T-helper 2 cell treated with Interferon-gamma antibody and Interleukin-4, amounts not matched to agents 5 μg/mL and 100 μg/mL, for 36 hours (primary cell): ENCODE results near the gene ZNF341.

ENCODE experiments used
- DNase-seq: peaks from one replicate; pipeline ENCODE4 v3.0.0; 2021; ENCODE audit warnings: low spot score
- H3K27ac Mint-ChIP-seq: one replicate; pipeline ENCODE4 v1.8.0; 2021; ENCODE audit warnings: mild to moderate bottlenecking, mixed read lengths
- H3K27me3 Mint-ChIP-seq: one replicate; pipeline ENCODE4 v1.8.0; 2021; ENCODE audit warnings: low read depth, mixed read lengths
- H3K36me3 Mint-ChIP-seq: one replicate; pipeline ENCODE4 v1.8.0; 2021; ENCODE audit warnings: low read depth, mixed read lengths
- H3K4me1 Mint-ChIP-seq: one replicate; pipeline ENCODE4 v1.8.0; 2021; ENCODE audit warnings: low read depth, mixed read lengths
- H3K4me3 Mint-ChIP-seq: one replicate; pipeline ENCODE4 v1.8.0; 2022; ENCODE audit warnings: mild to moderate bottlenecking, moderate library complexity, mixed read lengths
- H3K9me3 Mint-ChIP-seq: one replicate; pipeline ENCODE4 v1.8.0; 2021; ENCODE audit warnings: mixed read lengths

The ZNF341 gene

DNA sequence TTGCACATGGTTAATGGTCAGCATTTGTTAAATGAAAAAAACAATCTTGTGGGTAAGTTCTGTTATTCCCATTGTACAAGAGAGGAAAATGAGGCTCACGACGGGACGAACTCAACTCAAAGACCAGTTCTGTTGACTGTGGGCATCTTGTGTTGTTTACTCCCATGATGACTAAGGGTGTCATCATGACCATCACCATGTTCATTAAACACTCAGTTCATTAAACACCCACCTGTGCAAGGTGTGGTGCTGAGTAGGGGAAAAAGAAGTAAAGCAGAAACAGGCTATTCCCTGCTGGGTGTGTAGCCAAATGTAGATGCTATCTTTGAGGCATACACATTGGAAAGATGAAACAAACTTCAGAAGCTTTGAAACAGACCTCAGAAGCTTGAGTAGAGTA is 83.9 kb downstream of the ZNF341 start:
- no peak for DNase-seq
- peaks cover 37% of the 10 kb centered on the region for H3K4me1 Mint-ChIP-seq
- no peak overlapping the region for H3K27ac Mint-ChIP-seq
- H3K9me3 Mint-ChIP-seq, result no peaks in the 10 kb centered on the region
- H3K4me3 Mint-ChIP-seq, result no peak overlapping the region
- no peaks in the 10 kb centered on the region for H3K27me3 Mint-ChIP-seq
- peaks cover 30% of the 10 kb centered on the region for H3K36me3 Mint-ChIP-seq

DNA sequence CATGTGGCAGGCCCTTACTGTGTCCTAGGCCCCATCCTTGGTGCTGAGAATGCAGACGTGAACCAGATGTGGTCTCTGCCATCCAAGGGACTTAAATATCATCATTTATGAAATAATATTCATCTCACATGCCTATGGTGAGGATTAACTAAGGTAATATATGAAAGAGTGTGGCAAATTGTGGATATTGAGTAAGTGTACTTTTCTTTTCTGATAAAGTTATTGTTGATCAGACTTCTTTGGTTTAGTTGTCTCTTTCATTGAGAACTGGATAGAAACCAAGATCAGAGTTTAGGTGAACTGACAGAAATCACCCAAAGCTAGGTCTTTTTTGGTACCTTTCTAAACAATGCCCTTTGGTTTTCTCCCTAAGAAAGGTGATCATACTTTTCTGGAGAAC is 84.4 kb downstream of the ZNF341 start:
- Mint-ChIP-seq H3K36me3 (peaks cover 30% of the 10 kb centered on the region), H3K27me3 (no peaks in the 10 kb centered on the region), H3K9me3 (no peaks in the 10 kb centered on the region), H3K27ac (no peak overlapping the region), H3K4me3 (no peak overlapping the region), H3K4me1 (peaks cover 35% of the 10 kb centered on the region)
- no peak for DNase-seq

DNA sequence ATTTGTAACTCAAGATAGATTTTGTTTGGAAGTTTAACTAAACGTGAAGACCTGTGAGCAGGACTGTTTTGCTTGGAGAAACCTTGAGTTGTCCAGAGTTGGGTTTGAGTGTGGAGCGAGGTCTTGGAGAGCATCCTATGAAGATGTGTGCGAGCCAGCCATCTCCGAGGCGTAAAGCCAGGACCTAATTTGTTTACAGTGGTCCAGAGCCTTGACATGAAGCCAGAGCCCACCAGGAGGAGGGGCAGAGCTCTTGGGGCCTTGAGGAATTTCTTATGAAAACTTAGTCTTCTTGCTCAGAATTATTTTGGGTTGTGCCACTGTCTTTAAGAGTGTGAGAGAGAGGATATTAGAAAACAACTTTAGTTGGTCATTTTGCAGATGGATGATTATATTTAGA is 85.6 kb downstream of the ZNF341 start:
- Mint-ChIP-seq H3K36me3 (peaks cover 22% of the 10 kb centered on the region), H3K27me3 (no peaks in the 10 kb centered on the region), H3K27ac (no peak overlapping the region), H3K4me1 (peaks cover 32% of the 10 kb centered on the region), H3K9me3 (no peaks in the 10 kb centered on the region), H3K4me3 (no peak overlapping the region)
- no peak for DNase-seq

DNA sequence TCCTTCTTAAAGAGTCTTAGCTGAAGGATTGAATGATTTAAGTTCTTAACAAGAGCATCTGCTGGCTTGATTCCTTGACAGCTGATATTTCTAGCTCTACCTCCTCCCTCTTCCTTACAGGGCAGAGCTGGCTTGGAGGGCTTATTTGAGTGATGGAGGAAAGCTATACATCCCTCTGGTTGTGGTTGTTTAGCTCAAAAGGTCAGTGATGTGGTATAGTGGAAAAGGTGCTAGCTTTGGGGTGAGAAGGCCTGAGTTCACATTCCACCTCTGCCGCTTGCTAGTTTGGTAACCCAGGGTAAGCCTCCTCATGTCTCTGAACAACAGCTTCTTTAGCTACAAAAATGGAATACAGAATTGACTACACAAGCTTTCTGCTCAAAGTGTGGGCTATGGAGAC is 87.7 kb downstream of the ZNF341 start:
- Mint-ChIP-seq H3K27me3 (no peaks in the 10 kb centered on the region), H3K4me1 (peaks cover 16% of the 10 kb centered on the region), H3K9me3 (no peaks in the 10 kb centered on the region), H3K27ac (no peak overlapping the region), H3K4me3 (no peak overlapping the region), H3K36me3 (peaks cover 8% of the 10 kb centered on the region)
- no peak for DNase-seq

DNA sequence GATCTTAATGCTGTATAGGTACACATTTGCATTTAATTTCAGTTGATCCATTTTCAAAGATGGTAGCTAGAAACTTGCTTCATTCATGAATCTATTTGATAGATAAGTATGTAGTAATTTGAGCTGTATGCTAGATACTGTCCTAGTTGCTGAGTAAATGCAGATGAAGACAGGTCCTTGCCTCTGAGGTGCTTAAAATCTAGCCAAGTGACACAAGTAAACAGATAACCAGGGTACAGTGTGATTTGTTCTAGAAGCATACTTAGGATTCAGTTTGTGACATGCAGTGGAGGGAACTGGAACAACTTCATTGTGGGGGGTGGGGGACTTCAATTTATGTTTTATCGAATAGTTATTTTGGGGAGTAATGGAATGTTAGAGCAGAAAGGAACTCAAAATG is 88.6 kb downstream of the ZNF341 start:
- H3K9me3 Mint-ChIP-seq, result no peaks in the 10 kb centered on the region
- no peak overlapping the region for H3K27ac Mint-ChIP-seq
- no peak overlapping the region for H3K4me3 Mint-ChIP-seq
- no peaks in the 10 kb centered on the region for H3K27me3 Mint-ChIP-seq
- peaks cover 14% of the 10 kb centered on the region for H3K4me1 Mint-ChIP-seq
- no peak for DNase-seq
- H3K36me3 Mint-ChIP-seq, result peaks cover 5% of the 10 kb centered on the region

DNA sequence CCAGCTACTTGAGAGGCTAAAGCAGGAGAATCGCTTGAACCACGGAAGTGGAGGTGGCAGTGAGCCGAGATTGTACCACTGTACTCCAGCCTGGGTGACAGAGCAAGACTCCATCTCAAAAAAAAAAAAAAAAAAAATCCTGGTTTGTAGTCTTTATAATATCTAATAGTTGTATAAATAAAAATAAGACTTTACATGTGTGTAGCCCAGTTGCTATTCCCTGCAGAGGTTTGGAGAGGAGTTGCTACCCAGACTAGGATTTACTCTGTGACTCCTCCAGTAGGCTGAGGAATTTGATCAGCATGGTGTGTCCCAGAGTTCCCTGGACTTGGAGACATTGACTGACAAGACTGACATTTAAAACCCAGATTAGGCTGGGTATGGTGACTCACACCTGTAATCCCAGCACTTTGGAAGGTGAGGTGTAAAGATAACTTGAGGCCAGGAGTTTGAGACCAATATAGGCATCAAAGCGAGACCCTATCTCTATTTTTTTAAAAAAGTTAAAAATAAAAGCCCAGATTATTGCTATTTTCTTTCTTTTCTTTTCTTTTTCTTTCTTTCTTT is 89.6 kb downstream of the ZNF341 start:
- H3K27ac Mint-ChIP-seq, result no peak overlapping the region
- H3K4me1 Mint-ChIP-seq, result peaks cover 14% of the 10 kb centered on the region
- H3K4me3 Mint-ChIP-seq, result no peak overlapping the region
- H3K27me3 Mint-ChIP-seq, result no peaks in the 10 kb centered on the region
- DNase-seq, result no peak
- H3K9me3 Mint-ChIP-seq, result no peaks in the 10 kb centered on the region
- H3K36me3 Mint-ChIP-seq, result peaks cover 4% of the 10 kb centered on the region

DNA sequence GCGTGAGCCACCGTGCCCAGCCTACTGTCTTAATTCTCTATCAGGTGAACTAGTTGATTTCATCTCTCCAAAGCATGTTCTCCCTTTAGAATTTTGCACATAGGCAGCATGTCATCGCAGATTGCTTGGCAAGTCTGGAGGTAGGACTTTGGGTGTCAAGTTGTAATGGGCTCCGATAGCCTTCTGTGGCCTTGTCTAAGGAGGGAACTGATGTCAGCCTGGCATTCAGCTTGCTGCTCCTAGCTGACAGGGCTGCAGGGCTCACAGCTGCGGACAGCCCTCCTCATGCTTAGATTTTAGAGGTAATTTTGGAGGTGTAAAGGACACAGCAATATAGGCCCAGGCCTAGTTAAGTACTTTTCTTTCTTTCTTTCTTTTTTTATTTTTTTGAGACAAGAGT is 90.6 kb downstream of the ZNF341 start:
- Mint-ChIP-seq H3K4me1 (peaks cover 18% of the 10 kb centered on the region), H3K27ac (no peak overlapping the region), H3K36me3 (peaks cover 4% of the 10 kb centered on the region), H3K27me3 (no peaks in the 10 kb centered on the region), H3K9me3 (no peaks in the 10 kb centered on the region), H3K4me3 (no peak overlapping the region)
- DNase-seq, result no peak

DNA sequence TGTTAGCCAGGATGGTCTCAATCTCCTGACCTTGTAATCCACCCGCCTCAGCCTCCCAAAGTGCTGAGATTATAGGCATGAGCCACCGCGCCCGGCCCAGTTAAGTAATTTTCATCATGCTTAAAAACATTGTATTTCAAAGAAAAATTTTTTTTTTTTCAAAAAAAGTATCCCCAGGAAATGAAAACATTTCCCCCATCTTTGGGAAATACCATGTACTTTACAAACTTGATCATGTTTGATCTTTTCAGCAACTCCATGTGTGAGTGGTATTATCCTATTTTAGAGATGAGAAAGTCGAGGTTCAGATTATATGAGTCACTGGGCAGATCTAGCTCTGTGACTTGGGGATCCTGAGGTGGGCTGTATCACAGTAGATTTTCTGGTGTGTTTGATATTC is 91.2 kb downstream of the ZNF341 start:
- Mint-ChIP-seq H3K27me3 (no peaks in the 10 kb centered on the region), H3K27ac (no peak overlapping the region), H3K9me3 (no peaks in the 10 kb centered on the region), H3K36me3 (peaks cover 4% of the 10 kb centered on the region), H3K4me3 (no peak overlapping the region), H3K4me1 (peaks cover 19% of the 10 kb centered on the region)
- DNase-seq, result no peak

DNA sequence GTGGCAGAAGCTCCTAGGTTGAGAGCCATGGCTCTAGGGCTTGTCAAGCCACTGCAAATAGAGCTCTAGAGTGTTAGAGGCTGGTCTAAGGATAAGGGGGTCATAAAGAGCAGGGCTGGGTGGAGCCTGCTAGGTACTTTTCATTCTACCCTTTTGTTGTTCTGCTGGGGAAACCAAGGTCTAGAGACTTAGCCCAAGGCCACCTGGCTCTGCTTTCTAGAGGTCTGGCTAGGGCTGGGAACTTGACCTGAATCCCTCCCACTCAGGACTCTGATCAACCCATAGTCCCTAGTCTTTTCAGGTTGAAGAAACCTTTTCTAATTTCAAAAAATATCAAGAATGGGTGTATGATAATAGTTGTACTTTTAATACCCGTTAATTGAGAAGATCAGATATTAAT is 93.1 kb downstream of the ZNF341 start:
- no peaks in the 10 kb centered on the region for H3K9me3 Mint-ChIP-seq

DNA sequence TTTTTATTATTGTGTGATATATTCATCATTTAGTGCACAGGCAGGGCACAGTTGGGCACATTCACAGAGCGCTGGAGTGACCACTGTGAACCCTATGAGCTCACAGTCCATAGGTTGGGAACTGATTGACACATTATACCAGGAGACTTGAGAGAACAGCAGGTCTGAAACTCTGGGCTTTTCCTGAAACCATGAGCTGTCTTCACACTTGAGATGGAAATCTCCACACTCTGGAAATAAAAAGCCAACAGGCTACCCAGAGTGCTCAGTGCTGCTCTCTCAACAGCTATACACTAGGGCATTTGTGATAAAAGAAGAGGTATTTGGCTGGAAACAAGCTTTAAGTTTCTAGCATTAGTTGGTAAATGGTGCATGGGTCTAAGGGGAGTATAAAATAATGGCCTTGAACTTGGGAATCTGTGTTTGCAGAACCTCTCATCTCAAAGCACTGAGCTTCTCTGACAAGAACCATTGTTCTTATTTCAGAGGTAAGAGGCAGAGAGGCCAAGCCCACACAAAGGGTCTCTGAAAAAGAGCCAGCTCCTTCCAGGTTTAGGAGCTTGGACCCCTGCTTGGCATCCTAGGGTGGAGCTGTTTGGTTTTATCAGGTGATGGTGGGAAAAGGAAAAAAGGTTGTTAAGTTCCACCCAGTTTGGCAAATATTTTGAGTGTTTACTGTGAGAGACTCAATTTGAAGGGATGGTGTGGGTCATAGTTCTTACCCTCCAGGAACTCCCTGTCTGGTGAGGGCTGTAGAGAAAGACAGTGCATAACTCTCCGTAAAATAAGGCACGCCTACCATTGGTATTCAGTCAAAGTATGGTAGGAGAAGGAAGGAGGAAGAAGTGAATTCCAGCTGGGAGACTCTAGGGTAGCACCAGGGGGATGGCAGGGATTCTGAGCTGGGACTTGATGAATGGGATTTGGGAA is 93.8 kb downstream of the ZNF341 start:
- no peak overlapping the region for H3K4me3 Mint-ChIP-seq
- H3K4me1 Mint-ChIP-seq, result peaks cover 29% of the 10 kb centered on the region
- H3K27me3 Mint-ChIP-seq, result no peaks in the 10 kb centered on the region
- DNase-seq, result no peak
- peak overlapping the region; percentile 23 for H3K27ac Mint-ChIP-seq
- H3K9me3 Mint-ChIP-seq, result no peaks in the 10 kb centered on the region
- H3K36me3 Mint-ChIP-seq, result no peaks in the 10 kb centered on the region

More for the DNA sequence above, 93.1 kb downstream of the ZNF341 start:
- H3K4me1 Mint-ChIP-seq, result peaks cover 29% of the 10 kb centered on the region
- H3K36me3 Mint-ChIP-seq, result peaks cover 4% of the 10 kb centered on the region
- no peak for DNase-seq
- no peaks in the 10 kb centered on the region for H3K27me3 Mint-ChIP-seq
- H3K4me3 Mint-ChIP-seq, result no peak overlapping the region
- no peak overlapping the region for H3K27ac Mint-ChIP-seq

DNA sequence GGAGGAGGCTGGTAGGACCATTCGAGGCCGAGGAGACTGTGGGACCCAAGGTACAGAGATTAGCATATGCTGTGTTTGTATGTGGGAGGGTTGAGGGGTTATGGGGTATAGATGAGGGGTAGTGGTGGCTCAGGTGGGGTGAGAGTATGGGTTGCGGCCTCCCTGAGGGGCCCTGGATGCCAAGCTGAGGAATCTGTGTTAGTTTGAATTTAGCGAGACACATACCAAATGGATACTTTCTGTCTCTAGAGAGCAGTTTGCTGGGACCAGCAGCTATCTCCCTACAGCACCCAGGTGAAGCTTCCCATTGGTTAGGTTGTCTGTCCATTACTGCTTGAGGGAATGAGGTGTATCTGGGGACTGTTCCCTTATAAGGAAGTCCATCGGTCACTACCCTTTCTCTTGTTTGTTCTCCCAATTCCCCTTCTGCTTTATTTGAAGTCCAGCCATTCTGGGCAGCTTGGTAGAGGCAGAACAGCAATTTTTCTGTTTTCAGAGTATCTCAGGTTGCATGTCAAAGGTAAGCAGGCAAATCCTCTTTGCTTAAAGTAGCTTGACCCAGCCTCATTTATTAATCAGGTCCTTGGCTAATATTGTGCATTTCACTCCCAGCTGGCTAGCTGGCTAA is 94.6 kb downstream of the ZNF341 start:
- Mint-ChIP-seq H3K9me3 (no peaks in the 10 kb centered on the region), H3K36me3 (no peaks in the 10 kb centered on the region), H3K4me1 (peaks cover 29% of the 10 kb centered on the region), H3K4me3 (no peak overlapping the region), H3K27me3 (no peaks in the 10 kb centered on the region), H3K27ac (no peak overlapping the region)
- no peak for DNase-seq

DNA sequence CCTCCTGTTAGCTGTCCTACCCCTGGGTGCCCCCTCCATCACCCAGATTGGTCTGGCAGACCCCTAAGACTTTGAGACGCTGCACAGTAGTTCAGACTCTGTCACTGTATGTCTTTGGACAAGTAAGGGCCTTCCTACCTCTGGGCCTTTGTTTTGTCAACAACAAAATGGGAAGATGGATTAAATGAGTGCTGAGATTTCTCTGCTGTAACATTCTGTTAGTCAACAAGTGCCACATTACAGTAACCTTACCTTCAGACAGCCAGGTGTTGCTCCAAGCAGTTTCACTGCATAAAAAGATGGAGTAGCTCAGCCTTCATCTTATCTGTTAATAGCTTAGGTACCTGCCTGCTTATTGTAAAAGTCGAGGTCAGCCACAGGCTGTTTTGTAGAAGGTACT is 95.3 kb downstream of the ZNF341 start:
- H3K9me3 Mint-ChIP-seq, result no peaks in the 10 kb centered on the region
- H3K36me3 Mint-ChIP-seq, result peaks cover 5% of the 10 kb centered on the region
- no peak overlapping the region for H3K4me3 Mint-ChIP-seq
- DNase-seq, result no peak
- H3K4me1 Mint-ChIP-seq, result peaks cover 29% of the 10 kb centered on the region
- no peak overlapping the region for H3K27ac Mint-ChIP-seq
- no peaks in the 10 kb centered on the region for H3K27me3 Mint-ChIP-seq

DNA sequence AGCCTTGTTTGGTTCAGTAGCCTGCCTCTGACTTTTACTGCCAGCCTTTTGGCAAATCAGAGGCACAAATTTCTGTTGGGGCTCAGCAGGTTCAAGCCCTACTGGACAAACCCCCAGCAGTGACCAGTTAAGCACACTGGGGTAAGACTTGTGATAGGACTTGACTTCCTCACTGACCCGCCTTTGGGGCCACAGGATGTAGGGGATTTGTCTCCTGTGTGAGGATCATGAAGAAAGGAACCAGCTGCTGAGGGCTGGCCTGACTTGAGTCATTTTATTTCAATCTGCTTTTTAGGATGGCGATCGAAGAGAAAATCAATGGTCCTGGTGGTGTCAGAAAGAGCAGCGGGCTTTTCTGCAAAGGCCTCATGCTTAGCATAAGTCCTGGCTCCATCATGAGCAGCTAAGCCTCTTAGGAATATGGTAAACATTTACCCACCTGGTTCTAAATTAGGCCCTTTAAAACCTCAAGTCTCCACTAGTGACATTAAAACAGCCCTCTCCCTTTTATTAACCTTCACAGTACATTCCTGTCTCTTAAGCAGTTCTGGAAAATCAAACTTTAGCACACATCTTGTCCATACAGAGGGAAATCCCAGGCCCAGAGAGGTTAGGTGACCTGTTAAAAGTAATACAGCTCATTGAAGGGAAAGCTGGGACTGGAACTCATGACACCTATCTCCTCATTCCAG is 96.0 kb downstream of the ZNF341 start:
- no peak overlapping the region for H3K27ac Mint-ChIP-seq

DNA sequence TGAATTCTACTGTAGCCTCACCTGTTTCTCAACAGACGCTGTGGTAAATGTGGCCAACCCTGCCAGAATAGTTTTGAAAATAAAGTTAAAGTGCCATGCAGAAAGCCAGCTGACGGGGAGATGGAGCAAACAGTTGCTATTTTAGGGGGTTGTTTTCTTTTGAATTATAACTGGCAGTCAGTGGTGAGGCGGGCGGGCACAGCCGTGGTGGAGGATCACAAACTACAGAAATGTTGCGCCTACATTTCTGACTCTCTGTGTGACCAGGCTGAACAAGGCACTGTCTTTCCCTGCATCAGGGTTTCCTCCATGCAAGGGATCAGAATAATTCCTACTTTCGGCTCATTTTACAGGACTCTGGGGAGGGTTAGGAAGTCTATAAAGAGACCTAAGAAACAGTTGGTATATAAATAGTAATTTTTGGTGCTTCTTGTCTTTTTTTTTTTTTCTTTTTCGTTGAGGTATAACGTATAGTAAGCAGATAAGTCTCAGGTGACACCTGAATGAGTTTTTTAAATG is 96.6 kb downstream of the ZNF341 start:
- H3K36me3 Mint-ChIP-seq, result peaks cover 14% of the 10 kb centered on the region
- no peak overlapping the region for H3K27ac Mint-ChIP-seq
- no peaks in the 10 kb centered on the region for H3K9me3 Mint-ChIP-seq
- no peak overlapping the region for H3K4me3 Mint-ChIP-seq
- DNase-seq, result no peak
- H3K27me3 Mint-ChIP-seq, result no peaks in the 10 kb centered on the region
- H3K4me1 Mint-ChIP-seq, result peaks cover 29% of the 10 kb centered on the region

More for the DNA sequence above, 96.0 kb downstream of the ZNF341 start:
- Mint-ChIP-seq H3K9me3 (no peaks in the 10 kb centered on the region), H3K27me3 (no peaks in the 10 kb centered on the region), H3K4me1 (peaks cover 29% of the 10 kb centered on the region), H3K4me3 (no peak overlapping the region), H3K36me3 (peaks cover 8% of the 10 kb centered on the region)
- DNase-seq, result no peak
